ENCODE results near the gene SCGB1D1. TPM values are rescaled to one million over a fixed set of nuclear protein-coding genes. Genes with fewer than 3 reads are reported as not detected.

Gene SCGB1D1
- total RNA-seq, 1 donor from 2014 or later, result not detected

GRCh38 chr11:62176766-62177165 is 13.2 kb upstream of the SCGB1D1 start:
- no peak overlapping the region for H3K27ac Mint-ChIP-seq (ENCODE audit: unreplicated experiment)
- peaks cover 5% of the 10 kb centered on the region for H3K4me1 Mint-ChIP-seq (ENCODE audit: unreplicated experiment)
- H3K36me3 Mint-ChIP-seq (ENCODE audit: low read depth, unreplicated experiment), result no peaks in the 10 kb centered on the region
- no peak overlapping the region for H3K4me3 Mint-ChIP-seq (ENCODE audit: unreplicated experiment)
- no peaks in the 10 kb centered on the region for H3K9me3 Mint-ChIP-seq (ENCODE audit: unreplicated experiment)
- TF ChIP-seq CTCF (IDR thresholded peaks at IDR 0.05; ENCODE audit: unreplicated experiment), result no peak
- no peak for DNase-seq (ENCODE audit: low spot score)
- H3K27me3 Mint-ChIP-seq (ENCODE audit: unreplicated experiment), result no peaks in the 10 kb centered on the region

GRCh38 chr11:62179995-62180394 is 10.0 kb upstream of the SCGB1D1 start:
- Mint-ChIP-seq H3K36me3 (ENCODE audit: low read depth, unreplicated experiment) (no peaks in the 10 kb centered on the region), H3K4me3 (ENCODE audit: unreplicated experiment) (no peak overlapping the region), H3K27ac (ENCODE audit: unreplicated experiment) (no peak overlapping the region)

GRCh38 chr11:62181097-62181496 is 8.9 kb upstream of the SCGB1D1 start:
- no peaks in the 10 kb centered on the region for H3K36me3 Mint-ChIP-seq (ENCODE audit: low read depth, unreplicated experiment)
- no peak overlapping the region for H3K27ac Mint-ChIP-seq (ENCODE audit: unreplicated experiment)
- H3K9me3 Mint-ChIP-seq (ENCODE audit: unreplicated experiment), result no peaks in the 10 kb centered on the region
- H3K4me1 Mint-ChIP-seq (ENCODE audit: unreplicated experiment), result no peaks in the 10 kb centered on the region
- DNase-seq (ENCODE audit: low spot score), result no peak
- H3K4me3 Mint-ChIP-seq (ENCODE audit: unreplicated experiment), result no peak overlapping the region
- TF ChIP-seq CTCF (IDR thresholded peaks at IDR 0.05; ENCODE audit: unreplicated experiment), result no peak
- H3K27me3 Mint-ChIP-seq (ENCODE audit: unreplicated experiment), result no peaks in the 10 kb centered on the region

More at GRCh38 chr11:62179995-62180394, 10.0 kb upstream of the SCGB1D1 start:
- no peak for TF ChIP-seq CTCF (IDR thresholded peaks at IDR 0.05; ENCODE audit: unreplicated experiment)
- H3K9me3 Mint-ChIP-seq (ENCODE audit: unreplicated experiment), result no peaks in the 10 kb centered on the region
- no peaks in the 10 kb centered on the region for H3K27me3 Mint-ChIP-seq (ENCODE audit: unreplicated experiment)
- no peaks in the 10 kb centered on the region for H3K4me1 Mint-ChIP-seq (ENCODE audit: unreplicated experiment)
- no peak for DNase-seq (ENCODE audit: low spot score)

- Mint-ChIP-seq H3K36me3 (ENCODE audit: low read depth, unreplicated experiment) (no peaks in the 10 kb centered on the region), H3K4me1 (ENCODE audit: unreplicated experiment) (no peaks in the 10 kb centered on the region), H3K27me3 (ENCODE audit: unreplicated experiment) (no peaks in the 10 kb centered on the region), H3K4me3 (ENCODE audit: unreplicated experiment) (no peak overlapping the region), H3K27ac (ENCODE audit: unreplicated experiment) (no peak overlapping the region), H3K9me3 (ENCODE audit: unreplicated experiment) (no peaks in the 10 kb centered on the region)
- TF ChIP-seq CTCF (IDR thresholded peaks at IDR 0.05; ENCODE audit: unreplicated experiment), result no peak
- DNase-seq (ENCODE audit: low spot score), result no peak
Measured at GRCh38 chr11:62182147-62182891, 7.7 kb upstream of the SCGB1D1 start.

GRCh38 chr11:62186195-62186594 is 3.8 kb upstream of the SCGB1D1 start:
- no peak for TF ChIP-seq CTCF (IDR thresholded peaks at IDR 0.05; ENCODE audit: unreplicated experiment)
- Mint-ChIP-seq H3K27ac (ENCODE audit: unreplicated experiment) (no peak overlapping the region), H3K4me1 (ENCODE audit: unreplicated experiment) (no peaks in the 10 kb centered on the region), H3K9me3 (ENCODE audit: unreplicated experiment) (no peaks in the 10 kb centered on the region), H3K27me3 (ENCODE audit: unreplicated experiment) (no peaks in the 10 kb centered on the region), H3K4me3 (ENCODE audit: unreplicated experiment) (no peak overlapping the region), H3K36me3 (ENCODE audit: low read depth, unreplicated experiment) (no peaks in the 10 kb centered on the region)
- no peak for DNase-seq (ENCODE audit: low spot score)
